HCT116 (cell line): ENCODE measurements around the gene CGB1. TPM values are rescaled to one million over a fixed set of nuclear protein-coding genes. Genes with fewer than 3 reads are reported as not detected.
"Not testable (repeated sequence)": the region's sequence is repeated elsewhere in the genome, so short reads cannot be mapped to it uniquely, and the experiment has no call there.

Source experiments
- ATAC-seq: fragments of 200-7000 bp; cut with Tn5 transposase; 2 replicates; pipeline ENCODE4 v1.9.1; 2020; ENCODE audit warnings: mild to moderate bottlenecking, moderate library complexity
- BruUV-seq: library from RNA; stranded (reverse); fragments of 400-500 nt; replicated peaks from 2 replicates; lab custom pipeline; 2021; lab: Mats Ljungman, UMichigan
- CTCF ChIA-PET: fragments of 300-600 bp; sonication (Branson Sonifier 250); formaldehyde crosslinking; loops from one replicate; lab custom pipeline; 2021; ENCODE audit warnings: antibody characterized with exemption; lab: Charles Lee
- POLR2A ChIA-PET: fragments of 300-600, 350-600 bp; sonication (Branson Sonifier 250); formaldehyde crosslinking; loops from one replicate; lab custom pipeline; 2021; ENCODE audit warnings: antibody characterized with exemption; lab: Charles Lee
- RAD21 ChIA-PET, 2 experiments: fragments of 300-600 bp; sonication (Branson Sonifier 250); formaldehyde crosslinking; loops; one replicate each; lab custom pipeline; 2023; ENCODE audit warnings: low total read pairs in 2 of 2; ENCODE audit not compliant: uncharacterized antibody in 2 of 2, unreplicated experiment in 2 of 2, low non-redundant PET in 1 of 2; lab: Charles Lee
- DNase-seq: peaks from one replicate; pipeline ENCODE4 v3.0.0-alpha.2; 2010; ENCODE audit warnings: low read depth, low spot score
- H2AFZ ChIP-seq: fragments of 200-600 bp; shearing (Covaris generic), sonication (generic); 2 replicates; pipeline ENCODE4 v1.6.1; 2017; ENCODE audit warnings: low read depth, mixed run types, mixed read lengths, antibody characterized with exemption, low read length; ENCODE audit not compliant: poor library complexity, severe bottlenecking
- H3K27ac ChIP-seq: 2 replicates; pipeline ENCODE4 v1.5.1; 2012; ENCODE audit warnings: low read depth, low read length
- H3K27me3 ChIP-seq: fragments of 200-600 bp; sonication (generic); 2 replicates; pipeline ENCODE4 v1.6.1; 2016; ENCODE audit warnings: mixed run types, low read length, mixed read lengths; ENCODE audit not compliant: insufficient read depth
- H3K36me3 ChIP-seq, 2 experiments: fragments of 200-500 bp in 1 of 2; fragments of 200-600 bp in 1 of 2; sonication (Bioruptor generic) in 1 of 2; sonication (generic) in 1 of 2; 2 replicates each; pipeline versions ENCODE4 v1.5.1 to v1.6.1; 2014 to 2016; ENCODE audit warnings: low read length in 2 of 2, inconsistent platforms in 1 of 2, mixed read lengths in 1 of 2, mixed run types in 1 of 2; ENCODE audit not compliant: insufficient read depth in 2 of 2, control insufficient read depth in 1 of 2
- H3K4me1 ChIP-seq, 2 experiments: fragments of 200-600 bp in 1 of 2; sonication (generic) in 1 of 2; 2 replicates each; pipeline versions ENCODE4 v1.5.1 to v1.6.1; 2012 to 2017; ENCODE audit warnings: low read length in 2 of 2, inconsistent platforms in 1 of 2, mild to moderate bottlenecking in 1 of 2, mixed read lengths in 1 of 2, mixed run types in 1 of 2, moderate library complexity in 1 of 2; ENCODE audit not compliant: insufficient read depth in 2 of 2, control insufficient read depth in 1 of 2
- H3K4me2 ChIP-seq: fragments of 200-600 bp; sonication (generic); 2 replicates; pipeline ENCODE4 v1.6.1; 2017; ENCODE audit warnings: mixed run types, low read length, mixed read lengths
- H3K4me3 ChIP-seq, 2 experiments: fragments of 200-600 bp in 1 of 2; sonication (generic) in 1 of 2; replicated peaks in 1 of 2; 2 replicates each; pipeline ENCODE4 v1.5.1; 2011 to 2016; ENCODE audit warnings: low read length in 2 of 2, control low read depth in 1 of 2, low read depth in 1 of 2, mild to moderate bottlenecking in 1 of 2, mixed read lengths in 1 of 2, mixed run types in 1 of 2
- H3K79me2 ChIP-seq: fragments of 200-600 bp; sonication (generic); 2 replicates; pipeline ENCODE4 v1.6.1; 2017; ENCODE audit warnings: mild to moderate bottlenecking, mixed run types, low read length, moderate library complexity, mixed read lengths; ENCODE audit not compliant: insufficient read depth
- H3K9ac ChIP-seq: fragments of 200-600 bp; sonication (generic); 2 replicates; pipeline ENCODE4 v1.6.1; 2016; ENCODE audit warnings: low read length, mixed read lengths
- H3K9me2 ChIP-seq: fragments of 200-600 bp; sonication (generic), shearing (Covaris generic); 2 replicates; pipeline ENCODE4 v1.6.1; 2017; ENCODE audit warnings: mixed run types, mild to moderate bottlenecking, moderate library complexity; ENCODE audit not compliant: insufficient read depth
- H3K9me3 ChIP-seq, 2 experiments: fragments of 200-500 bp in 1 of 2; fragments of 200-600 bp in 1 of 2; sonication (Bioruptor generic) in 1 of 2; sonication (generic) in 1 of 2; 2 replicates each; pipeline ENCODE4 v1.6.1; 2014 to 2017; ENCODE audit warnings: low read length in 2 of 2, mixed read lengths in 2 of 2, inconsistent platforms in 1 of 2, low read depth in 1 of 2, mild to moderate bottlenecking in 1 of 2, mixed run types in 1 of 2, moderate library complexity in 1 of 2; ENCODE audit not compliant: control insufficient read depth in 1 of 2, insufficient read depth in 1 of 2
- H4K20me1 ChIP-seq: fragments of 200-600 bp; sonication (generic), shearing (Covaris generic); 2 replicates; pipeline ENCODE4 v1.6.1; 2017; ENCODE audit warnings: mixed run types, mild to moderate bottlenecking, moderate library complexity; ENCODE audit not compliant: insufficient read depth
- intact Hi-C: fragments of 100-400 bp; cut with micrococcal nuclease; formaldehyde crosslinking; loops from 2 replicates; pipeline ENCODE4 v1.10.0; 2022
- total RNA-seq: library from RNA; stranded (reverse); gene quantifications from one replicate; pipeline ENCODE4 v1.2.1, GENCODE V29; 2021; ENCODE audit not compliant: unreplicated experiment

The CGB1 gene
- total RNA-seq, 1 experiment from 2014 or later = 0.76 TPM

DNA sequence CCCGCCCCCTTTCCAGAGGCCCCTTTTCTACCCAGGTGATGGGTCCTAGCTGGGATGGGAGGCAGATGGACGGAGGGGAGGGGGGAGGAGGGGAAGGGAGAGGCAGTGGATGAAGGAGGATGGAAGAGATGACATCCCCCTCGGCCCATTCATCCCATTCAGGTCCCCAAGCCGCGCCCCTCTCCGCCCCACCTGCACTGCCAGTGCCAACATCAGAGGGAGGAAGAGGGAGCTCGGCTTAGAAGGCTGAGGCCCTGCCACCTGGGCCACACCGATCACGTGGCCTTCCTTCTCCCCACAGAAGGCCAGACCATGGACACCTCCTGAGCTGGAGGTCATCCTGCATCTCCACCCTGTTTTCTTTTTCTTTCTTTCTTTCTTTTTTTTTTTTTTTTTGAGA is 8.0 kb downstream of the CGB1 start:
- H3K9ac ChIP-seq, H2AFZ ChIP-seq, H3K79me2 ChIP-seq, H3K9me3 ChIP-seq, DNase-seq, CTCF ChIA-PET, H4K20me1 ChIP-seq, H3K36me3 ChIP-seq, H3K4me1 ChIP-seq, intact Hi-C loops, H3K4me3 ChIP-seq, ATAC-seq, RAD21 ChIA-PET, H3K27ac ChIP-seq, H3K27me3 ChIP-seq, BruUV-seq, H3K9me2 ChIP-seq, POLR2A ChIA-PET, H3K4me2 ChIP-seq: not testable (repeated sequence)

DNA sequence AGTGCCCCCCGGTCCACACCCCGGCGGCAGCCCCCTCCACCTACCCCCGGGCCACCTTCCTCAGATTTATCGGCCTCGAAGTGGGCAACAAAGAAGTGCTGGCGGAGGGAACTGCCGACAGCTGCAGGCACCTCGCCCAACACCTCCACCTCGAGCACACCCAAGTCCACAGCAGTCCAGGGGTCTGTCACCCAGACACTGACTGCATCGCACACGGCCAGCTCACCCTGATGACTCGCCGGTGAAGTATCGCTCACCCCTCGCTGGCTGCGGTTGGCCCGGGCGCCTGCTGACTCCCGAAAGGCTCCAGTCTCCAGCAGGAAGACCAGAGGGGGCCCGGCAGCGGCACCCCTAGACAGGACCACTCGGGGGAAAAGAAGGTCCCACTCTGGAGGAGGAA is 11.1 kb downstream of the CGB1 start:
- H4K20me1 ChIP-seq, POLR2A ChIA-PET, H3K4me2 ChIP-seq, H3K79me2 ChIP-seq, CTCF ChIA-PET, H3K4me3 ChIP-seq, intact Hi-C loops, BruUV-seq, H3K27me3 ChIP-seq, H3K9ac ChIP-seq, RAD21 ChIA-PET, H3K36me3 ChIP-seq, H3K9me3 ChIP-seq, H2AFZ ChIP-seq, H3K9me2 ChIP-seq, DNase-seq, H3K27ac ChIP-seq: not testable (repeated sequence)
- peak; percentile 38 for ATAC-seq
- peaks cover 17 to 27% of the 10 kb centered on the region in 2 experiments for H3K4me1 ChIP-seq

GRCh38 chr19:49025088-49025487 is 11.6 kb downstream of the CGB1 start:
- CTCF ChIA-PET, H3K9me2 ChIP-seq, H3K27me3 ChIP-seq, H3K9me3 ChIP-seq, intact Hi-C loops, H2AFZ ChIP-seq, RAD21 ChIA-PET, H3K79me2 ChIP-seq, H3K4me3 ChIP-seq, BruUV-seq, H3K36me3 ChIP-seq, H3K27ac ChIP-seq, DNase-seq, H3K4me2 ChIP-seq, H3K9ac ChIP-seq, ATAC-seq, POLR2A ChIA-PET, H4K20me1 ChIP-seq: not testable (repeated sequence)
- peaks cover 22 to 32% of the 10 kb centered on the region in 2 experiments for H3K4me1 ChIP-seq

GRCh38 chr19:49024233-49024632 is 12.5 kb downstream of the CGB1 start, which contains the start of gene CGB3:
TSS of gene CGB3 (minus strand) at chr19:49024333. CDS start at chr19:49023971, 362 bp downstream.
- H3K4me2 ChIP-seq, intact Hi-C loops, H3K27ac ChIP-seq, H3K9me3 ChIP-seq, H3K27me3 ChIP-seq, H3K79me2 ChIP-seq, H3K4me3 ChIP-seq, DNase-seq, POLR2A ChIA-PET, BruUV-seq, H3K36me3 ChIP-seq, H2AFZ ChIP-seq, ATAC-seq, H3K9me2 ChIP-seq, H3K9ac ChIP-seq, H4K20me1 ChIP-seq, RAD21 ChIA-PET, CTCF ChIA-PET: not testable (repeated sequence)
- H3K4me1 ChIP-seq = peaks cover 26 to 32% of the 10 kb centered on the region in 2 experiments
